Stimulated activated CD4-positive, alpha-beta T cell treated with anti-CD3 and anti-CD28 coated beads, Interleukin-1b, Interleukin-23, amount 100 ng/mL, for 24 hours (primary cell): Measurements from ENCODE around the gene MVP.
"Not testable (repeated sequence)": the region's sequence is repeated elsewhere in the genome, so short reads cannot be mapped to it uniquely, and the experiment has no call there.

Source experiments
- DNase-seq, 4 experiments: peaks; one replicate each; pipeline ENCODE4 v3.0.0-alpha.2; 2020; ENCODE audit warnings: low read depth in 4 of 4, low spot score in 1 of 4

MVP gene

DNA sequence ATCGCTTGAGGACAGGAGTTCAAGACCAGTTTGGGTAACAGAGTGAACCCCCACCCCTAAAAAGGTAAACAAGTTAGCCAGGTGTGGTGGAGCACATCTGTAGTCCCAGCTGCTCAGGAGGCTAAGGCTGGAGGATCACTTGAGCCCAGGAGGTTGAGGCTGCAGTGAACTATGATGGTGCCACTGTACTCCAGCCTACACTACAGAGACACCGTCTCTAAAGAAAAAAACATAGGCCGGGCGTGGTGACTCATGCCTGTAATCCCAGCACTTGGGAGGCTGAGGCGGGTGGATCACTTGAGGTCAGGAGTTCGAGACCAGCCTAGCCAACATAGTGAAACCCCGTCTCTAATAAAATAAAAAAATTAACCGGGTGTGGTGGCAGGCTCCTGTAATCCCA lies 48.8 kb downstream of the MVP start:
- not testable (repeated sequence) for DNase-seq

DNA sequence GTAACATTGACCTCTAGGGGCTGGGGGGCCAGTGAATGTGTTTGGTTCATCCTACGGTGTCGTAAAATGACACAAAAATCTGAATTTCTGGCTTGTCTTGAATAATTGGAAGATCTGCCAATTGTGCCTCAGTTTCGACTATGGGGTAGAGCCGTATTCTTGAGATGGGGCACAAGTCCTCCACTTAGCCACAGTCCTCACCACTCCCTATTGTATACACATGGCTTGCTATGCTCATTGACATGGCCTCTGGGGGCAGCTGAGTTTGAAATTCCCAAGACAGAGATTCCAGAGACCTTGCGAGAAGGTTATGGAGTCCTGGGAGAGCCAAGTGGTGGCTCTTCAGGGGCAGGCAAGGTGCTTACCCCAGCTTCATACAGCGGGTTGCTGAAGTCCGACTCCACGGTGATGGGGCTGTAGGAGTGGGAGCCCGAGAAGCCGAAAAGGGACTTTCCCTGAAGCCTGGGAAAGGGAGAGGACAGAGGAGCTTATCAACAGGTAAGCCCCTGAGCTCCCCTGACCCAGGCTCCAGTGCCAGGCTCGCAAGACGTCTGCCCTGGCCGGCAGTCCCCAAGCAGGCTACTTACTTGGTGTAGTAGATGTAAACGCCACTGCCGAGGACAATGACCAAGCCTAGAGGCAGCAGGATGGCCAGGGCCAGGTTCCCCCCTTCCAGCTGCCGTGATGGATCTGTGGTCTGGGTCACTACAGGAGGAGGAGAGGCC lies 51.7 kb downstream of the MVP start:
- DNase-seq = no peak

DNA sequence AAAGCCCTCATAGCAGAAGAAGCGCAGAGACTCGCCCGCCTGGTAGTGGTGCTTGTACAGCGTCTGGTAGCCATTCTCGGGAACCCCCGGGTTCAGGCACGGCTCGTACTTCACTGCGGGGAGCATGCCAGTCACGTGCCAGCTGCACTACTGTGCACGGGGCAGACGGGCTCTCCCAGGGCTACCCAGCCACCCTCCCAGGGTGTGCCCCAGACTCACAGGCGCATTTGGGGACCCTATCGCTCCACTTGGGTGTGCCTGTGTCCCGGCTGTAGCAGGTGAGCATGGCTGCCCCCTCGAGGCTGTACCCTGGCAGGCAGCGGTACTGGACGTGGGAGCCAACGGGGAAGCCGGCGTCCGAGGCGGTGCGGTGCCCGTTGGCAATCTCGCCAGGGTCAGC lies 53.1 kb downstream of the MVP start:
- DNase-seq = no peak

DNA sequence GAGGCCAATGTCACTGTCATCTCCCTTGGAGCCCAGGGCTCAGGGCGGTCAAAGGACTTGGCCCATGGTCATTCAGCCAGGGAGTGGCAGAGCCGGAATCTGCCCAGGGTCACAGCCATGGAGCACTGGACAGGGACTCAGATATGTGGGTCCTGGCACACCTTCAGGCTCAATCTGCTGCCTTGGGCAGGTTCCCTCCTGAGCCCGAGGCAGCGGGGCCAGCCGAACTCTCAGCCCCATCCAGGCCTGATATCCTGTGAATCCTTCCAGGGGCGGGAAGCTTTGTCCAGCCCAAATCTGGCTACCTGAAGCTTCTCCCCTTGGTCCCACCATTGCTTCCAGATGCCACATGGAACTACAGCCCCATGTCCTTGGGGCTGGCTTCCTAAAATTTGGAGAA lies 54.9 kb downstream of the MVP start:
- no peak for DNase-seq

DNA sequence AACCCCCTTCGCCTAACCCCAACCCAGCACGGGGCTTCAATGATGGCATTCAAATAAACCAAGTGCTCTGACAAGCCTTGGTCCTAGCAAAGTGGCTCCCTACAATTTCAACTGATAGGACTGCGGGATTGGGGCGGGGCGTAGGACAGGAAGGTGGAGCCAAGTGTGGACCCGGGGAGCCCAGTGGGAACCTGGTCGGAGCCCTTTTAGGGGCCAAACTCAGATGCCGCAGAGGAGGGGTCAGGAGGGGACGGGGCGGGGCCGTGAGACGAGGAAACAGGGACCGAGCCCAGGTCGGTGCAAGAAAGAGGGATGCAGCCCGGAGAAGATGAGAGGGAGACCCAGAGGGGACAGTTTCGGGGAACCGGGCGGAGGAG lies 55.9 kb downstream of the MVP start:
- no peak for DNase-seq

DNA sequence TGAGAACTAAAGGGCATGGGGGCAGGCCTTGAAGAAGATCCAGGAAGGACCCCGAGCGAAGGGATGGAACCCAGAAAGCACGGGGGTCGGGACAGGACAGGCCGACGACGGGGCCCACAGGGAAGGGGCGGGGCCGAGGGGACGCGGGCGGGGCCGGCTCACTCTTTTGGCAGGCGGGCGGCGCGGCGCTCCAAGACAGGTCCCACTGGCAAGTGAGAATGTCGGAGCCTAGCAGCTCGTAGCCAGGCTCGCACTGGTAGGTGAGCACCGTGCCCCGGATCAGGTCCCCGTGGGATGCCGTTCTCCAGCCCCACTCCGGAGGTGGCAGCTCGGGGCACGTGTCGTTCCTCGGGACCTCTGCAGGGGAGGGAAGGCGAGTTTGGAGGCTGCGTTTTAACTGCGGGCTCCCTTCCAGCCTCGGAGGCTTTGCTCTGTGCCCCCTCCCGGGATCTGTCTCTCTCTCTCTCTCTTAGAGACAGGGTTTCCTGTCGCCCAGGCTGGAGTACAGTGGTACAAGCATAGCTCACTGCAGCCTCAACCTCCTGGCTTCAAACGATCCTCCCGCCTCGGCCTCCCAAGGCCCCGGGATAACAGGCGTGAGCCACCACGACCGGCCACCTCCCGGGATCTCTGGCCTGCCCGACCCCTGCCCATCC lies 56.5 kb downstream of the MVP start:
- DNase-seq = peak in 1 of 4 experiments; percentile 22

DNA sequence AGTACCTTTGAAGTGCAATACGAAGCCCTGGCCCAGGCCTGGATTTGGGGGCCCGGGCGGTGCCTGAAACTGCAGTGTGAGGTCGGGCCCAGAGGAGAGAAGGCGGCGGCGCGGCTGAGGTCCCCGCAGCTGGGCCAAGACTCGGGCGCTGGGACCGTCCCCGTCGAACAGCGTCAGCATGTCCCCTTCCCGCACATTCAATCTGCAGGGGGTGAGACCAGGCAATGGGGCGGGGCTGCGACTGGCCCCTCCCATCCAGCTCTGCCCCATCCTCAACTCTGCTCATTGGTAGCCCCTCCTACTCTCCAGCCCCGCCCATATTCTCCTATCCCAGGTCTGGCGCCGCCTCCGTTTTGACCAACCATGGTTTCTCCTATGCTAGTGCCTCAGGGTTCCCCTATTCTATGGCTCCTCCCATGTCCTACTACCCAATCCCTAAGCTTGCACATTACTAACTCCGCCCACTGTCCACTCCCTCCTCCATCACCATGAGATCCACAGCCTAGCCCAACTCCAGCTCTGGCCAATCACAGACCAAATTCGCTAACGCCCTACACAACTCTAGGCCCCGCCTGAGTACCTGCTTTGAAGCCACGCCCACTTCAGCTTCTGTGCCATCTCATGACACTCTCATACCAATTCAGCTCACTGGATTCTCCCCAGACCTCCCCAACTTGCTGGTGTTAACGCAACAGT lies 57.2 kb downstream of the MVP start:
- peak in 2 of 4 experiments; percentile 25 to 53 for DNase-seq

DNA sequence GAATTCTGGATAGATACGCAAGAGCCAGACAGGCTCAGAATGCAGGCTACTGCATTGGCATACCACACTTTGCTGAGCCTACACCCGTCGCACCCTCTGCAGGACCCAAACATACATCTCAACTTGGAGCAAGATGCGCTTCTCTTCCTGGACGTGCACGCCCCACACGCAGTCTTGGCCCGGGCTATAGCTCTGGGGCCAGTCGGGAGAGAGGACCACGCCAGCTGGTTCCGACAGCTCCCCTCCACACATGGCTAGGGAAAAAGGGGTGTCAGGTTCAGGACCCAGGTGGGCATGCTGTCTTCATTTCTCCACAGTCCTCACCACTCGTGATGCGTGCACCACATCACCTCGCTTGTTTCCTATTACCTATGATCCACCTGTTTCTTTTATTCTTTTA lies 57.9 kb downstream of the MVP start:
- no peak for DNase-seq

DNA sequence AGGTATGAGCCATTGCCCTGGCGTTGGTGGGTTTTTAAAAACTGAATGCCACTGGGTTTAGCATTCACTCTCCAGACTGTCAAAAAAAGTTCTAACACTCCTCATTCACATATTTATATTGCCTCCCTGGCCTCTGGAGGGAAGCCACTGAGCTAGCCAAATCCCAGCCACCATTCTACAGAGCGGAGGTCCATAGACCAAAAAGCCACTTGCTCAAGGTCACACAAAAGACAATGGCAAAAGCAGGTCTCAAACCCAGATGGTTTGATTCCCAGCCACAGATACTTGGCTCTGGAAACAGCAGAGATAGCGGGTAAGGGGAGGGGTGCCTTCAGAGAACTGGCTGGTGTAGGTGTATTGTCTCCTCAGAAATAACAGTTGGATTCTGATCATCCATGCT lies 60.8 kb downstream of the MVP start:
- no peak for DNase-seq

DNA sequence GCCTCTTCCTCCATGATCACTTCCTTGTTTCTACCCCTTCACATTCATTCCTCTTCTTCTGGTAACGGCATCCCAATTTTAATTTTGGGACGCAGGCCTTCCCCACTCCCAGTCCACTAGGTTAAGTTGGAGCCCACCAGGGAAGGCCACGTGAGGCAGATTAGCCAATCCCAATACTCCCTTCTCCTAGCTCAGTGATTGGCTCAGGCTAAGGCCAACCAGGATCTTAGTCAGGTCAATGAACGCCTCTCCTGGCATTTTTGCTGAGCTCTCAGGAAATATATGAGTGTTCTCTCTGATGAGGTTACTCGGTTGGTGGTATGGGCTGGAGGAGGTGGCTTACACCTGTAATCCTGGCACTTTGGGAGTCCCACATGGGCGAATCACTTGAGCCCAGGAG lies 63.7 kb downstream of the MVP start:
- no peak for DNase-seq

DNA sequence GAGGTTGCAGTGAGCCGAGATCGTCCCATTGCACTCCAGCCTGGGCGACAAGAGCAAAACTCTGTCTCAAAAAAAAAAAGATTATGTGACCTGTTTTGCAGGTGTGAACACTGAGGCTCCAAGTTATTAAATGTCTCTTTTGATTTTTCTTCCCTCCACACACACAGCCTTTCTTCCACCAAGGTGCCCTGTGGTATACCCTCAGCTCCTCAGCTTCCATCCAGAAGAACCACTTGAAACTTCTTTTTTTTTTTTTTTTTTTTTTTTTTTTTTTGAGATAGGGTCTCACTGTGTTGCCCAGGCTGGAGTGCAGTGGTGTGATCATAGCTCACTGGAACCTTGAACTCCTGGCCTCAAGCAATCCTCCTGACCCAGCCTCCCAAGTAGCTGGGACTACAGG lies 69.1 kb downstream of the MVP start:
- not testable (repeated sequence) for DNase-seq

DNA sequence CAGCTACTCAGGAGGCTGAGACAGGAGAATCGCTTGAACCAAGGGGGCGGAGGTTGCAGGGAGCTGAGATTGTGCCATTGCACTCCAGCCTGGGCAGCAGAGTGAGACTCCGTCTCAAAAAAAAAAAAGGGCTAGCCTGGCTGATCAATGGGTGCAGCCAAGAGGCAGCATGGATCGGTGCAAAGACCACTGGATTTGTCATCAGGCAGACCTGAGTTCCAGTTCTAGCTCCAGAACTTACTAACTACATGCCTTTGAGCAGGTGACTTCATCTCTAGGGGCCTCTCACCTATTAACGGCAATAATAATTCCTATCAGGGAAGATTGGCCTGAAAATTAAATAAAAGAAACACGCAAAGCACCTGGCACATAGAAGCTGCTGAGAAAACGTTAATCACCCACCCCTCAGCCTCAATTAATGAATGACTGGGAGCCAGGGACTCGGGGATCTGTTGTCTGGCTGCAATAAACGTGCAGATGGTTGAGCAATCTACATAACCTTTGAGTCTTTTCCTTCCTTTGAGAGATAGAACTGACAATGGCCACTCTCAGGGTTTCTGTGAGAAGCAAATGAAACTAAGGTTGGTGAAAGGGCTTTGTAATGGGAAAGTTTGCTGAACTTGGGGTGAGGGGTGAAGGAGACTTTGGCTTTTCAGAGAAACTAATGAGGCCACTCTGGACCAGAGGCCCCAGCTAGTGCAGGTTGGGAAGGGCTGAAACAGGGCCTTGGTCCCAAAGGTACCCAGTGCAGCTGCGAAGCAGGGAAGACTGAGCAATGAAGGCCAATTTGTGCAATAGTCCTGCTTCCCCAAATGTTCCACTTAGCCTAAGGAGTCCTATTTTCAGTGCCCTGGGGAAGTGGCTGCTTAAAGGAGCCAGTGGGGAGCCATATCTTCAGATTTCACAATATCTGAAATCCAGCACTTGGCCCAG lies 71.5 kb downstream of the MVP start:
- no peak for DNase-seq

DNA sequence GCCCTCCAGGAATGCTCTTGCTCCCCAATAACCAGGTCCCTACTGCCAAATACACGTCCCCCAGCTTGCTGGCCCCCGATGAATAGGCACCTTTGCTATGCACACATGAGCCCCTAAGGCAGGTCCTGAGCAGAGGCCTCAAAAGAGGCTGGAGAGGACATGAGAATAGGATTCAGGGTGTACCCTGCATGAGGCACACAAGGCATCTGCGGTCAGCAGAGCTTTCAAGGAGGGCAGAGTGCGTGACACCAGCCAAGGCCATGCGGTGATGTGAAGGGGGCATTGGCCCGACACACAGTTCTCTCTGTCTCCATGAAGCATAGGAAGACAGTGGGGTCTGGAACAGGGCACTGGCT lies 72.2 kb downstream of the MVP start:
- no peak for DNase-seq

DNA sequence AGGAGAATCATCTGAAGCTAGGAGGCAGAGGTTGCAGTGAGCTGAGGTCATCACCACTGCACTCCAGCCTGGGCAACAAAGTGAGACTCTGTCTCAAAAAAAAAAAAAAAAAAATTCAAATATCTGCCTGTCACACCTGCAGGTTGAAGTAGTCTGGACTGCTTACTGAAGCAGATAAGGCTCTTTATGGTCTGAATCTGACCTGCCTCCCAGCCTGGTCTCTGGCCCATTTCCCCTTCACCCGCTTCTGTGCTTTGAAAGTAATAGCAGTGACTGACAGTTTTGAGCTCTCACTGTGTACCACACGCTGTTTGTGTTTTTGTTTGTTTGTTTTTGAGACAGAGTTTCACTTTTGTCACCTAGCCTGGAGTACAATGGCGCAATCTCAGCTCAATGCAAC lies 73.3 kb downstream of the MVP start:
- DNase-seq = no peak

DNA sequence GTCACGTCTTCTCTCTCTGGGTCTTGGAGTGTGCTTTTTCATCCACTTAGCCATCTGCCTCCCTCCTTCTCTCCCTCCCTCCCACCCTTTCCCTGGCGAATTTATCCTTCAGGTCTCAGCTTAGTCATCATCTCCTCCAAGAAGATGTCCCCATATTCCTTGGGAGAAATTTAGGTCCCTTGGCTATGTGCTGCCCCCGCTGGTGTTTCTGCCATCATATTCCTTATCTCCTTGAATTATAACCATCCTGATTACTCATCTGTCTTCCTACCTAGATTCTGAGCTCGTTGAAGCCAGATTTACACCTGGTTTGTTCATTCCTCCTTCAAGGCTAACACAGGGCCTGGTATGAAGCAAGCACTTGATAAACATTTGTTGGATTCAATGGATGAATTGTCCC lies 74.1 kb downstream of the MVP start:
- no peak for DNase-seq

DNA sequence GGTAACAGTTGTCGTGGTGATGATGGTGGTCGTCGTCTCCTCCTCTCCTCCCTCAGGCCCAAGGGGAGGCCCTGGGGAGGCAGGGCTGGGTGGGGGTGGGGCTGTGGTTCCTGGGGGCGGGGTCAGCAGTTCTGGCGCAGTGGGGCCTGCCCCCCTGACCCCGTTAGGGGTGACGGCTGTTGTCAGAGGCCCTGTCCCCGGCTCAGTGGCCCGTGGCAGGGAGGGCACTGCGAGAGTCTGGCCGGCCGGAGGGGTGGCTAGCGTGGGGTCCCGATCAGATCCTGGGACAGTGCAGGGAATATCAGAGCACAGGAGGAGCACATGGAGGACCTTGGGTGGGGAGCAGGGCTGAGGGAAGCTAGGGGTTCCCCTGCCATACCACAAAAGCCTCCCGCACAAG lies 76.6 kb downstream of the MVP start:
- no peak for DNase-seq

DNA sequence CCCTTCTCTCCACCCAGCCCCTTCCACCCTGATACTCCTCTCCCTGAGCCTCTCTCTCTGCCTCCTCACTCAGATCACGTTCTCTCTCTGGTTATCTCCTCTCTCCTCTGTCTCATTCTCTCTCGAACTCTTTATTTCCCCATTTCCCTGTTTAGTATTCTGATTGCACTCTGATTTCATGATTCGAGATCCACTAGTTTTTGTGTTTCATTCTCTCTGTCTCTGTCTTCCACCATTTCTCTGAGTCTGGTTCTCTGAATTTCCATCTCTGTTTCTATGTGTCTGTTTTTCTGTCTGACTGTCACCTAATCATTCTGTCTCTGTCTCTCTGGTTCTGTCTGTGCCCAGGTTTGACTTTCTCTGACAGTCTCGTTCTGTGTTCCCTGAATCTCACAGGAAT lies 77.1 kb downstream of the MVP start:
- no peak for DNase-seq
